Stimulated activated CD8-positive, alpha-beta memory T cell treated with anti-CD3 and anti-CD28 coated beads, Interleukin-7, amount 100 ng/mL, for 48 hours (primary cell): ENCODE measurements around the gene ITGB6.
"Not testable (repeated sequence)": the region's sequence is repeated elsewhere in the genome, so short reads cannot be mapped to it uniquely, and the experiment has no call there.

Source experiments
- DNase-seq, 2 donors: peaks; one replicate each; pipeline ENCODE4 v3.0.0-alpha.2; 2020; ENCODE audit warnings: low read depth in 1 of 2; ENCODE audit errors: extremely low read depth in 1 of 2

Gene ITGB6

GRCh38 chr2:160197587-160197986, 2.5 kb downstream of the ITGB6 start:
- DNase-seq: no peak

GRCh38 chr2:160194946-160195345, 5.1 kb downstream of the ITGB6 start:
- no peak for DNase-seq

DNA sequence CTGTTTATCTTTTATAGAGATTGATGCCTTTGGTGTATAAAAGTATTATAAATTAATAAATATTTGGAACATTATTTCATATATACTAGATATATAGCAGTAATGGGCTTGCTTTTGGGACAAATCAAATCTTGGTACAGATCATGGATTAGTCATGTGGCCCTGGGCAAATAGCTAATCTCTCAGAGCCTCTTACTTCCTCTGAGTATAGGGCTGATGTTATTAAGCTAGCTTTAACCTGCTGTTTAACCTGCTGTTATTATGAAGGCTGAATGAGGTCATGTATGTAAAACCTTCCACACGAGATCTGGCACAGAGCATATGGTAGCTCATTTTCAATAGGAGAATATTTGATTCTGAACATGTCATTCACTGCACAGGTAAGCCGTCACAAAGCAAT, 5.7 kb downstream of the ITGB6 start:
- DNase-seq: no peak

- DNase-seq: not testable (repeated sequence)
Observed at GRCh38 chr2:160181146-160181836, 18.8 kb downstream of the ITGB6 start.

DNA sequence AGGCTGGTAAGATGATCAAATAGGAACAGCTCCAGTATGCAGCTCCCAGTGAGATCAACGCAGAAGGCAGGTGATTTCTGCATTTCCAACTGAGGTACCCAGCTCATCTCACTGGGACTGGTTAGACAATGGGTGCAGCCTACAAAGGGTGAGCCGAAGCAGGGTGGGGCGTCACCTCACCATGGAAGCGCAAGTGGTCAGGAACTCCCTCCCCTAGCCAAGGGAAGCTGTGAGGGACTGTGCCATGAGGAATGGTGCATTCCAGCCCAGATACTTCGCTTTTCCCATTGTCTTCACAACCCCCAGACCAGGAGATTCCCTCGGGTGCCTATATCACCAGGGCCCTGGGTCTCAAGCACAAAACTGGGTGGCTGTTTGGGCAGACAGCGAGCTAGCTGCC, 19.4 kb downstream of the ITGB6 start:
- not testable (repeated sequence) for DNase-seq

DNA sequence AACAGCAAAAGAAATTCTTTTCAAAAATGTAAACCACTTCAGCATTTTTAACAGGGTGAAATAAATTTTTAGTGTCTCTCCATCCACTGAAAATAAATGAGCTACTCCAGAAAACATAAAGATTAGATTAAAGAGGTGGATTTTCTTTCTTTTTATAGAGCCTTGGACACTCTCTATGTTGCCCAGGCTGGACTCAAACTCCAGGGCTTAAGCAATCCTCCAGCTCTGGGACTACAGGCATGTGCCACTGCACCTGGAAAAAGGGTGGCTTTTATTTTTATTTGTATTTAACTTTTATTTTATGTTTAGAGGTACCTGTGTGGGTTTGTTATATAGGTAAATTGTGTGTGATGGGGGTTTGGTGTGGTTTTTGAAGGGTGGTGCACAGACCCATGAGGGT, 19.9 kb downstream of the ITGB6 start:
- no peak for DNase-seq

- no peak for DNase-seq
Observed at GRCh38 chr2:160175169-160176134, 24.6 kb downstream of the ITGB6 start.

- DNase-seq: no peak
Observed at GRCh38 chr2:160174322-160174721, 25.8 kb downstream of the ITGB6 start.

DNA sequence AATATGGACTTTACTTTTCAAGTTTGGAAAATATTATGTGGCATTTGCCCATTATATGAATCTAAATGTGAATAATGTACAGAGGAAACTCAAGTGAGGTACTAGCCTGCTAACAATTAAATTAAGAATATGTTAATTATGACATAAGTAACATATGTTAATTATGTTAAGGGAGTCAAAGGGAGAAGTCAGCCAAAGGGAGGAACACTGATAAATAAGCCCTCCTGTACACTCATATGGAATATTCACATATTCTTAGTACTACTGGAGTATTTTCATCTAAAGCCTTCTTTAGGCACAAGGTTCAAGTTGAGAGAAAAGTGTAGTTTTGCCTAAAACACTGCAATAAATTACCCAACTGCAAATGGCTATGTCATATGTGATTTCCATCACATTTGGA, 30.1 kb downstream of the ITGB6 start:
- DNase-seq: no peak

- DNase-seq: no peak
Observed at GRCh38 chr2:160169471-160169870, 30.6 kb downstream of the ITGB6 start.

DNA sequence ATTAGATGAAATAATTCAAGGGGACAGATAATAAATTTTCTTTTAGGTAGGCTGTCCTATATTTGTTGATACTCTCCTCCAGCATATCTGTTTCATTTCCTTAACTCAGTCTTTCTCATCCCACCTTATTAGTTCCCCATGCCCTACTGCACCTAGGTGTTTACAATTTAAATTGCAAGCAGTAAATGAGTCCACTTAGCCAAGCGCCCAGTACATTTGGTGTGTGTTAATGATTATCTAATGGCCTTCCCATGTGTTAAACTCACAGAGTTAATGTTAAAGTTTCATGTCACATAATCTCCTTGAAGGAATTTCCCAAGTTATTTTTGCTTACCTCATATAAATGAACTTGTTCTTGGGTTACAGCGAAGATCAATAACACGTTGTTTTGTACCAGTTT, 31.2 kb downstream of the ITGB6 start:
- no peak for DNase-seq

GRCh38 chr2:160167089-160167740, 32.9 kb downstream of the ITGB6 start:
- DNase-seq: no peak

DNA sequence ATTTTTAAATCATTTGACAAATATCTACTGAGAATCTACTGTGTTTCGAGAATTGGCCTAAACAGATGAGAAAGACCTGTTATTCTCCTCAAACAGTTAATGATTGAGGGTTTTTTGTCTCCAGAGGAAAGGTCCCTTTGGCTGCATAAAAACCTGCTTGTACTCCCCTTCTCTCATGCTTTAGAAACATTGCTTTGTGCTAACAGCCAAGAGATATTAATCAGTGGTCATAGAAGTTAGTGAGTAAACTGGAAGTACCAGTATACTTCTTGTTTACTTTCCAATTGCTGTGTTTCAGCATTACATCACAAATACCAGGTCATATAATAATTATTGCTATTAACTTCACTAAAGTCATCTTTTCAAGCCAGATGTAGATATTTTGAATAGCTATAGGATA, 34.1 kb downstream of the ITGB6 start:
- no peak for DNase-seq

DNA sequence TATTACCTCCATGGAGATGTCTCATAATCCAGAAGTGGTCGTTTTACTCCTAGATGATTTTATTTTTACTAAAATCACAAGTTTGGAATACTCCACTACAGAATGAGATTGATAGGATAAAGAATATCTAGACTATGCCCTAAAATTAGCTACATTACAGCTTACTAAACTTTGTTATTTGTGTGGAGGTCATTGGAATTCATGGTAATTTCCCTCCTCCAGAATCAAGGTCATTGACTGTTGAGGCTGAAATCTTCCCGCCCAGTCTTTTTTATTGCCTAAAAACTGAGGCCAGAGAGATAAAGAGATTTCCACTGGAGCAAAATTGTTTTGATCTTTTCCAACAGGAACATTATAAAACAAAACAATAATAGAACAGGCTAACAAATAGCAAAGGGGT, 35.0 kb downstream of the ITGB6 start:
- DNase-seq: no peak

- no peak for DNase-seq
Observed at GRCh38 chr2:160157861-160158829, 41.9 kb downstream of the ITGB6 start.

- no peak for DNase-seq
Observed at GRCh38 chr2:160156665-160157064, 43.4 kb downstream of the ITGB6 start.

DNA sequence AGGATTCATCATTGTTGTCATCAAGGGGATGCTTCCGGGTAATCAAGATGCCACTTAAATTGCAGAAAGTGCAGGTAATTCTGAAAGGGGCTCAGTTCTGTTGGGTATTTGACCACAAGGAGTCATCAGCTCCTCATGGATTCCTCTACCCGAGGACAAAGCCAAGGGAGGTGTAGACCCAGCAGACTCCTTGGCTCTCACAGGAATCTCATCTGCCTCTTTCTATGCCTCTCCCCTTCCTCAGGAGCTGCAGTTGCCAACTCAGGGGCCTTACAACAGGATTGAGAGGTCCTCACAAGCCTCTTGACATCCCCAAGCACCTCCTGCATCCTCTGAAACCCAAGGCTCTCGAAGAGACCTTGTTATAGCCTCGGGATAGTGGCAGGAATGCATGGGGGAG, 44.0 kb downstream of the ITGB6 start:
- no peak for DNase-seq

GRCh38 chr2:160148419-160148818, 51.7 kb downstream of the ITGB6 start:
- DNase-seq: not testable (repeated sequence)

DNA sequence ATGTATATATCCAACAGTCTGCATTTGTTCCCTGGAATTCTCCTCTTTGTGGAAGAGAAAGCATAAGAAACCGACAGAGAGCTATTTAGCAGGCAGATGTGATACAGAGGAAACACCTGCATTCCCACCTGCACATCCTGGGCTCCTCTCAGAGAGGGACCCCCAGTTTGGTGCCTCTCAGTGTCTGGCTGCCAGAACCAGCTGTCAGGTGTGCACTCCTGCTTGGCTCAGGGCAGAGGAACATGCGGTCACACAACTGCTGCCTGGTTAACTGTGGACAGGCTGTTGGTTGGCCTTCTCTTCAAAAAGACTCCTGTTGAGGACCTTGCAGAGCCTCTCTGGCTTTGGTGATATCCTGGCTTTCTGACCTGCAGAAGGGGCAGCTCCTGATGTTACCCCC, 54.6 kb downstream of the ITGB6 start:
- no peak for DNase-seq

GRCh38 chr2:160144280-160144990, 55.6 kb downstream of the ITGB6 start:
- no peak for DNase-seq
